ENCODE data around the gene B4GALT1. TPM values are rescaled to one million over a fixed set of nuclear protein-coding genes. Genes with fewer than 3 reads are reported as not detected.

Gene B4GALT1
- total RNA-seq, 1 experiment from 2014 or later, result 19.1 TPM

DNA sequence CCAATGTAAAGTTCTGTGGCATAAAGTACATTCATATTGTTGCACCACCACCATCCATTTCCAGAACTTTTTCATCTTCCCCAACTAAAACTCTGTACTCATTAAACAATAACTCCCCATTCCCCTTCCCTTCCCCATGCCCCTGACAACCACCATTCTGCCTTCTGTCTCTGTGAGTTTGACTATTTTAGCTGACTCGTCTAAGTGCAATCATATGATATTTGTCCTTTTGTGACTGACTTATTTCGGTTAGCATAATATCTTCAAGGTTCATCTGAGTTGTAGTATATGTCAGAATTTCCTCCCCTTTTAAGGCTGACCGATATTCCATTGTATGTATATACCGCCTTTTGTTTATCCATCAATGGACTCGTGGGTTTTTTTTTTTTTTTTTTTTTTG is 61.6 kb downstream of the B4GALT1 start:
- Mint-ChIP-seq H3K27ac (no peak overlapping the region), H3K4me3 (no peak overlapping the region), H3K27me3 (ENCODE audit: low read depth) (no peaks in the 10 kb centered on the region; the same call in 1 of the 2 replicates), H3K36me3 (no peaks in the 10 kb centered on the region), H3K9me3 (no peaks in the 10 kb centered on the region), H3K4me1 (peaks cover 21% of the 10 kb centered on the region)
- POLR2A ChIA-PET, result no interaction called here
- CTCF ChIA-PET, result no interaction called here
- ATAC-seq (no peak), DNase-seq (ENCODE audit: low spot score) (no peak)
- TF ChIP-seq ZNF138 (CRISPR knock-in tag; conservative IDR thresholded peaks at IDR 0.05), result no peak
- TF ChIP-seq, protein P1, sequence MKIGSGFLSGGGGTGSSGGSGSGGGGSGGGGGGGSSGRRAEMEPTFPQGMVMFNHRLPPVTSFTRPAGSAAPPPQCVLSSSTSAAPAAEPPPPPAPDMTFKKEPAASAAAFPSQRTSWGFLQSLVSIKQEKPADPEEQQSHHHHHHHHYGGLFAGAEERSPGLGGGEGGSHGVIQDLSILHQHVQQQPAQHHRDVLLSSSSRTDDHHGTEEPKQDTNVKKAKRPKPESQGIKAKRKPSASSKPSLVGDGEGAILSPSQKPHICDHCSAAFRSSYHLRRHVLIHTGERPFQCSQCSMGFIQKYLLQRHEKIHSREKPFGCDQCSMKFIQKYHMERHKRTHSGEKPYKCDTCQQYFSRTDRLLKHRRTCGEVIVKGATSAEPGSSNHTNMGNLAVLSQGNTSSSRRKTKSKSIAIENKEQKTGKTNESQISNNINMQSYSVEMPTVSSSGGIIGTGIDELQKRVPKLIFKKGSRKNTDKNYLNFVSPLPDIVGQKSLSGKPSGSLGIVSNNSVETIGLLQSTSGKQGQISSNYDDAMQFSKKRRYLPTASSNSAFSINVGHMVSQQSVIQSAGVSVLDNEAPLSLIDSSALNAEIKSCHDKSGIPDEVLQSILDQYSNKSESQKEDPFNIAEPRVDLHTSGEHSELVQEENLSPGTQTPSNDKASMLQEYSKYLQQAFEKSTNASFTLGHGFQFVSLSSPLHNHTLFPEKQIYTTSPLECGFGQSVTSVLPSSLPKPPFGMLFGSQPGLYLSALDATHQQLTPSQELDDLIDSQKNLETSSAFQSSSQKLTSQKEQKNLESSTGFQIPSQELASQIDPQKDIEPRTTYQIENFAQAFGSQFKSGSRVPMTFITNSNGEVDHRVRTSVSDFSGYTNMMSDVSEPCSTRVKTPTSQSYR (CRISPR knock-in tag; IDR thresholded peaks at IDR 0.05), result no peak
- no peak for TF ChIP-seq PRRX2 (CRISPR knock-in tag; IDR thresholded peaks at IDR 0.05)
- no peak for TF ChIP-seq MLX (CRISPR knock-in tag; IDR thresholded peaks at IDR 0.05)
- no peak for TF ChIP-seq ZNF263 (CRISPR knock-in tag; IDR thresholded peaks at IDR 0.05; ENCODE audit: low read depth)
- TF ChIP-seq JAZF1 (CRISPR knock-in tag; IDR thresholded peaks at IDR 0.05), result no peak
- TF ChIP-seq, protein P2, sequence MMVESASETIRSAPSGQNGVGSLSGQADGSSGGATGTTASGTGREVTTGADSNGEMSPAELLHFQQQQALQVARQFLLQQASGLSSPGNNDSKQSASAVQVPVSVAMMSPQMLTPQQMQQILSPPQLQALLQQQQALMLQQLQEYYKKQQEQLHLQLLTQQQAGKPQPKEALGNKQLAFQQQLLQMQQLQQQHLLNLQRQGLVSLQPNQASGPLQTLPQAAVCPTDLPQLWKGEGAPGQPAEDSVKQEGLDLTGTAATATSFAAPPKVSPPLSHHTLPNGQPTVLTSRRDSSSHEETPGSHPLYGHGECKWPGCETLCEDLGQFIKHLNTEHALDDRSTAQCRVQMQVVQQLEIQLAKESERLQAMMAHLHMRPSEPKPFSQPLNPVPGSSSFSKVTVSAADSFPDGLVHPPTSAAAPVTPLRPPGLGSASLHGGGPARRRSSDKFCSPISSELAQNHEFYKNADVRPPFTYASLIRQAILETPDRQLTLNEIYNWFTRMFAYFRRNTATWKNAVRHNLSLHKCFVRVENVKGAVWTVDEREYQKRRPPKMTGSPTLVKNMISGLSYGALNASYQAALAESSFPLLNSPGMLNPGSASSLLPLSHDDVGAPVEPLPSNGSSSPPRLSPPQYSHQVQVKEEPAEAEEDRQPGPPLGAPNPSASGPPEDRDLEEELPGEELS (CRISPR knock-in tag; IDR thresholded peaks at IDR 0.05), result no peak
- no peak for TF ChIP-seq ATF6 (CRISPR knock-in tag; IDR thresholded peaks at IDR 0.05)
- no peak for TF ChIP-seq HMGA2 (CRISPR knock-in tag; IDR thresholded peaks at IDR 0.05)

DNA sequence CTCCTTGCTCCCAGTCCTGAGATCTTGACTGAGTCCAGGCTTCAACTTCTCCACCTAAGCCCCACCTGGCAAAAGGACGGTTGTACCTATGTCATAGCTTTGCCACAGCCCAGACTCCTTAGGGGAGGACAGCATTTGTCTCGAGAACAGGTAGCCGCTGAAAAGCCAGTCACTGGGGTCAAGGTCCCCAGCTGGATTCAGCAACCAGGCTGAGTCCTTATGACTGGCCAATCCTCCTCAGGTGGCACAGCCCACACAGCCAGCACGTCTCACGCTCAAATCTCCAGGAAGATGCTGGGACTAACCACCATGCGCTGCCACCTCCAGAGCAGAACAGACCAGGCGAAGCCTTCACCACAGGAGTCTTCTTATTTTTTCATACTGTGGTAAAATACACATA is 62.7 kb downstream of the B4GALT1 start:
- H3K4me3 Mint-ChIP-seq, result no peak overlapping the region
- ATAC-seq, result no peak
- POLR2A ChIA-PET, result no interaction called here
- no peaks in the 10 kb centered on the region for H3K9me3 Mint-ChIP-seq
- CTCF ChIA-PET, result no interaction called here
- peaks cover 11% of the 10 kb centered on the region for H3K4me1 Mint-ChIP-seq
- H3K36me3 Mint-ChIP-seq, result no peaks in the 10 kb centered on the region
- peak overlapping the region; percentile 32; the same call in 1 of the 2 replicates for H3K27ac Mint-ChIP-seq
- TF ChIP-seq TEAD4 (CRISPR knock-in tag; IDR thresholded peaks at IDR 0.05), result no peak
- TF ChIP-seq TEAD1 (CRISPR knock-in tag; IDR thresholded peaks at IDR 0.05), result no peak
- TF ChIP-seq, protein P3, sequence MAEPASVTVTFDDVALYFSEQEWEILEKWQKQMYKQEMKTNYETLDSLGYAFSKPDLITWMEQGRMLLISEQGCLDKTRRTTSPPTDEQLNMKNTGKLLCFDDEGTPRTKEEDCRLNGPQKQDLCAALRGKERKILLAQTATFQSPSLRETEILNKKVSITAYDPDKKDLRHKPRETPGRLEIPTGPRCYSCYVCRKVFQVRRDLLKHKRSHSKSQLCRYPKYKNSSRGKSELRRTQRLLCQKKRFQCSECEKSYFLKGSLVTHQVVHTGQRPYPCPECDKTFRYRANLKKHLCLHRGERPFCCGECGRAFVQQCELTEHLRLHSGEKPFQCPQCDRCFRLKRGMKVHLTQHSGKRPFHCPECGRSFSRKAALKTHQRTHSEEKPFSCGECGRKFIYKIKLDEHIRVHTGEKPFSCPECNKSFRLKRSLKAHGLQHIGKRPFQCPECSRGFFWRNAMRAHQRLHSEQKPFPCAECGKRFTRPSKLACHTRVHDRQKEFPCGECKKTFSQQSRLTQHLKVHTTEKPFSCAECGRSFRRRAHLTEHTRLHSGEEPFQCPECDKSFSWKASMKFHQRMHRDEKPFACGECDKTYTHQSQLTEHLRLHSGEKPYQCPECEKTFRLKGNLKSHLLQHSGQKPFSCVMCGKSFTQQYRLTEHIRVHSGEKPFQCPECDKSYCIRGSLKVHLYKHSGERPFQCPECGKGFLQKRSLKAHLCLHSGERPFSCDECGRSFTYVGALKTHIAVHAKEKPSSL (CRISPR knock-in tag; conservative IDR thresholded peaks at IDR 0.05), result no peak
- no peak for TF ChIP-seq IRF2 (CRISPR knock-in tag; IDR thresholded peaks at IDR 0.05; ENCODE audit: borderline replicate concordance, low read depth)
- no peak for TF ChIP-seq E2F5 (CRISPR knock-in tag; IDR thresholded peaks at IDR 0.05)
- TF ChIP-seq NFE2L1 (CRISPR knock-in tag; IDR thresholded peaks at IDR 0.05), result no peak
- no peak for DNase-seq (ENCODE audit: low spot score)
- H3K27me3 Mint-ChIP-seq (ENCODE audit: low read depth), result no peaks in the 10 kb centered on the region; the same call in 1 of the 2 replicates

All from WTC11 (cell line).